ENCODE data around the gene PUM1. TPM values are rescaled to one million over a fixed set of nuclear protein-coding genes. Genes with fewer than 3 reads are reported as not detected.

Gene PUM1
- total and polyA plus RNA-seq, 4 donors, result 24.7 to 125 (median 66.9) TPM

DNA sequence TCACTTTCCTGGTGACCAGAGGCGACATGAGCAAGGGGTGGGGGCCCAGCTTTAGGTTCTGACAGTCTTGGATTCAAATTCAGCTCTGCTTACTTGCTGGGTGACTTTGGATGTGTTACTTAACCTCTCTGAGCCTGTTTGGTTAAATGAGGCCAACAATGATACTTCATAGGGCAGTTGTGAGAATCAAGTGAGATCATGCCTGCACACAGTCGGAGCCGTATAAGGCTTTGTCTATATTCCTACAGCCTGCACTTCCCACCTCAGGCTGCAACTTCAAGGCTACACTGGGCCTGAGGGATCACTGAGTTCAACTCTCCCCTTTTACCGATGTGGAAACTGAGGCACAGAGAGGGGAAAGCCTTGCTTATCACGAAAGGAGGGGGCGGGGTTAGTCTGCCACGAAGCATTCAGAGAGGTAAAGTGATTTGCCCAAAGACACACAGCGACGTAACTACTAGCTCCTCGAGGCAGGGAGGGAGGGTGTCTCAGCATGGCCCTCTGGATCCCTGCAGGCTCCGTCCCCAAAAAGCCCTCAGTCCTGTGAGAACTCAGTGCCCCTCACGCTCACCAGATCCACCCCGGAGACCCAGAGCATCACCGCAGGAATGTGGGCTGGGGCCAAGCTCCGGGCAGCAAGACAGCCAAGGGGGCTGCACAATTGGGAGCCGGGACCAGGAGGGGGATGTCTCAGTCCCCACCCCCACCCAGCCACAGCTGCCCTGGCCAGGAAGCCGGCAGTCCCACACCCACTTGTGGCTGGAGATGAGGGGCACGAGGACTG lies 181.9 kb downstream of the PUM1 start:
- Histone ChIP-seq H3K4me1 (ENCODE audit: control insufficient read depth in 5 of 5, insufficient read depth in 5 of 5, low read length in 5 of 5) (peaks cover 0 to 17% (median 2%) of the 10 kb centered on the region in 5 donors), H3K27me3 (ENCODE audit: control insufficient read depth in 3 of 3, insufficient read depth in 3 of 3, low read length in 2 of 3) (no peaks in the 10 kb centered on the region), H3K27ac (ENCODE audit: low read depth in 1 of 2, low read length in 1 of 2) (no peak overlapping the region), H3K4me3 (no peak overlapping the region), H3K36me3 (ENCODE audit: control insufficient read depth in 4 of 4, insufficient read depth in 4 of 4, low read length in 4 of 4) (peaks cover 0 to 2% (median 0%) of the 10 kb centered on the region in 4 donors), H3K9ac (ENCODE audit: insufficient read depth in 1 of 2, low read length in 2 of 2) (no peak overlapping the region), H3K9me3 (ENCODE audit: control insufficient read depth in 4 of 4, insufficient read depth in 3 of 4, low read length in 3 of 4) (no peaks in the 10 kb centered on the region)
- 75 to 83% methylated on average over 17 to 18 of the region's 18 CpGs for WGBS, 2 donors
- ATAC-seq (ENCODE audit: insufficient read depth, low FRiP score) (no peak), DNase-seq (no peak)
- TF ChIP-seq, protein P1, sequence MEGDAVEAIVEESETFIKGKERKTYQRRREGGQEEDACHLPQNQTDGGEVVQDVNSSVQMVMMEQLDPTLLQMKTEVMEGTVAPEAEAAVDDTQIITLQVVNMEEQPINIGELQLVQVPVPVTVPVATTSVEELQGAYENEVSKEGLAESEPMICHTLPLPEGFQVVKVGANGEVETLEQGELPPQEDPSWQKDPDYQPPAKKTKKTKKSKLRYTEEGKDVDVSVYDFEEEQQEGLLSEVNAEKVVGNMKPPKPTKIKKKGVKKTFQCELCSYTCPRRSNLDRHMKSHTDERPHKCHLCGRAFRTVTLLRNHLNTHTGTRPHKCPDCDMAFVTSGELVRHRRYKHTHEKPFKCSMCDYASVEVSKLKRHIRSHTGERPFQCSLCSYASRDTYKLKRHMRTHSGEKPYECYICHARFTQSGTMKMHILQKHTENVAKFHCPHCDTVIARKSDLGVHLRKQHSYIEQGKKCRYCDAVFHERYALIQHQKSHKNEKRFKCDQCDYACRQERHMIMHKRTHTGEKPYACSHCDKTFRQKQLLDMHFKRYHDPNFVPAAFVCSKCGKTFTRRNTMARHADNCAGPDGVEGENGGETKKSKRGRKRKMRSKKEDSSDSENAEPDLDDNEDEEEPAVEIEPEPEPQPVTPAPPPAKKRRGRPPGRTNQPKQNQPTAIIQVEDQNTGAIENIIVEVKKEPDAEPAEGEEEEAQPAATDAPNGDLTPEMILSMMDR (IDR thresholded peaks at IDR 0.05; ENCODE audit: control extremely low read depth, extremely low read depth), result no peak

DNA sequence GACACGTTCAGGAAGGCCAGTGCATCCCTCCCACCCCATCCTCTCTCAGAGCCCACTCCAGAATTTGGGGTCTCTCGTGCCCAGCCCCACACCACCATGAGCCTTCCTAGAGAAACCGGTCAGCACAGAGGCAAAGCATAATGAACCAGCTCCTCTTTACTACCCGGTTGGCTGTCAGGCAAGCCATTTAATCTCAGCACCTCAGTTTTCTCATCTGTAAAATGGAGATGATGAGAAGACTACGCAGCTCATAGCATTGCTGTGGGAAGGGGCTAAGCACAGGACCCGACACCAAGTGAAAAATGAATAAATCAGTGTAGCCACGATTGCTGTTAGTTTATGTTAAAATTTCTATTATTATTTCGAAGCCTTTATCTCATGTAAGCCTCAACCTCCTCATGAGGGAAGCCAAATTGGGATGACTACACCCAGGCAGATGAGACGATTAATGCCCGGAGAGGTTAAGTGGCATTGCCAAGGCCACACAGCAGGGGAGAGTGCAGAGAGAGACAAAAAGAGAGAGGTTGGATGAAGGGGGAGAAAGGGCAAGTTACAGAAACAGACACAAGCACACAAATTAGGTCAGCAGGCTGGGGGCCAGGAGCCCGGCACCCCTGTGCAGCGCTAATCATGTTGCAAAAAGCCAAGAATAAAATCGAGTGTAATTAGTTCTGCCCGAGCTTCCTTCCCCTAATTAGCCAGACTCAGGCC lies 182.7 kb downstream of the PUM1 start:
- DNase-seq (no peak), ATAC-seq (ENCODE audit: insufficient read depth, low FRiP score) (no peak)
- Histone ChIP-seq H3K36me3 (ENCODE audit: control insufficient read depth in 4 of 4, insufficient read depth in 4 of 4, low read length in 4 of 4) (no peaks in the 10 kb centered on the region), H3K9ac (ENCODE audit: insufficient read depth in 1 of 2, low read length in 2 of 2) (no peak overlapping the region), H3K4me3 (no peak overlapping the region), H3K27ac (ENCODE audit: low read depth in 1 of 2, low read length in 1 of 2) (no peak overlapping the region), H3K27me3 (ENCODE audit: control insufficient read depth in 3 of 3, insufficient read depth in 3 of 3, low read length in 2 of 3) (no peaks in the 10 kb centered on the region), H3K9me3 (ENCODE audit: control insufficient read depth in 4 of 4, insufficient read depth in 3 of 4, low read length in 3 of 4) (no peaks in the 10 kb centered on the region), H3K4me1 (ENCODE audit: control insufficient read depth in 5 of 5, insufficient read depth in 5 of 5, low read length in 5 of 5) (peaks cover 0 to 17% (median 0%) of the 10 kb centered on the region in 5 donors)
- TF ChIP-seq, protein P1 (IDR thresholded peaks at IDR 0.05; ENCODE audit: control extremely low read depth, extremely low read depth), result no peak
- 81 to 85% methylated on average over 14 of the region's 14 CpGs for WGBS, 2 donors

Small RNA genes lying within 50 kb of the gene (small RNA-seq; reads per million reads assigned to genes)
- gene AL356320.1 (ENCODE audit: low replicate concordance), result not detected
- gene RN7SL371P (ENCODE audit: low replicate concordance), result not detected

Other genes with a start within 250 kb of the PUM1 start
- gene SDC3, start 157.0 kb downstream of the PUM1 start, total RNA-seq, result 10 to 100 TPM; 23.9 to 41.8 TPM
- gene SDC3, start 157.0 kb downstream of the PUM1 start, polyA plus RNA-seq, result 10 to 100 TPM; 21.2 to 23.5 TPM
- gene NKAIN1, start 174.2 kb upstream of the PUM1 start, total RNA-seq, result not detected
- gene NKAIN1, start 174.2 kb upstream of the PUM1 start, polyA plus RNA-seq, result under 1 TPM in 1 of 2 donors, not detected in 1; 0.03 TPM
- gene SNRNP40, start 231.1 kb upstream of the PUM1 start, total RNA-seq, result 10 to 100 TPM; 47.5 to 71.7 TPM
- gene SNRNP40, start 231.1 kb upstream of the PUM1 start, polyA plus RNA-seq, result 10 to 100 TPM; 15.0 to 29.5 TPM
- 10 to 100 TPM; 17.0 to 19.3 TPM for gene ZCCHC17, start 231.3 kb upstream of the PUM1 start, total RNA-seq
- 10 to 100 TPM; 24.2 to 27.7 TPM for gene ZCCHC17, start 231.3 kb upstream of the PUM1 start, polyA plus RNA-seq

Data from lung (tissue), 13 donors.